Nephron (organoid): Measurements from ENCODE around the gene IFRD2.

Experiments
- H3K27ac Mint-ChIP-seq, 3 experiments: 2 replicates each; pipeline ENCODE4 v1.8.0; 2020; ENCODE audit warnings: mixed read lengths in 3 of 3, mild to moderate bottlenecking in 2 of 3, moderate library complexity in 1 of 3
- H3K27me3 Mint-ChIP-seq: 2 replicates; pipeline ENCODE4 v1.8.0; 2021; ENCODE audit warnings: low read depth, mild to moderate bottlenecking, moderate library complexity, mixed read lengths
- H3K36me3 Mint-ChIP-seq: 2 replicates; pipeline ENCODE4 v1.8.0; 2020; ENCODE audit warnings: low read depth, mixed read lengths
- H3K4me1 Mint-ChIP-seq: 2 replicates; pipeline ENCODE4 v1.8.0; 2020; ENCODE audit warnings: mixed read lengths
- H3K4me3 Mint-ChIP-seq, 3 experiments: 2 replicates each; pipeline ENCODE4 v1.8.0; 2020; ENCODE audit warnings: mild to moderate bottlenecking in 3 of 3, mixed read lengths in 3 of 3, moderate library complexity in 2 of 3
- H3K9me3 Mint-ChIP-seq: 2 replicates; pipeline ENCODE4 v1.8.0; 2020; ENCODE audit warnings: mixed read lengths
- TF ChIP-seq, protein P1 (sequence below), 3 experiments: fragments of 200-600 bp; sonication (generic); IDR thresholded peaks; one replicate each; pipeline ENCODE4 v1.5.0; 2021; ENCODE audit warnings: antibody characterized with exemption in 3 of 3; ENCODE audit not compliant: unreplicated experiment in 3 of 3

IFRD2 gene

DNA sequence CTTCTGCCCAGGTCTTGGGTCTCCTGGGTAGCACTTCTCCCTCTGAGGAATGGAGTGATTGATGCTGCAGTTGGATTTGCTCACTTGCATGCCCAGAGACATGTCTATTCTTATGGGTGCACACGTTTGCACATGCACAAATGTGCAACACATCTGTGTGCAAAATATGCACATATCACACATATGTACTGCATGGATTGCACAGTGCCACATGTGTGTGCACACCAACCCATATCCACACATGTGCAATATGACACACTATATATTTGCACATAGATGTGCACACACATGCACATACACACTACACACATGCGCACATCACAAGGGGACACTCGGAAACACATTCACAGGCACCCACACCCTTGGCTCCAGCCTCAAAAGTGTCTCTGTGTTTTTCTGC, 24.0 kb downstream of the IFRD2 start:
- Mint-ChIP-seq H3K27ac (peak overlapping the region; percentile 90 to 99 (median 97)), H3K4me1 (peaks cover 73% of the 10 kb centered on the region), H3K36me3 (peaks cover 4% of the 10 kb centered on the region), H3K27me3 (peaks cover 9% of the 10 kb centered on the region), H3K4me3 (peak overlapping the region; percentile 80 to 88 (median 84)), H3K9me3 (no peaks in the 10 kb centered on the region)
- TF ChIP-seq, protein P1, sequence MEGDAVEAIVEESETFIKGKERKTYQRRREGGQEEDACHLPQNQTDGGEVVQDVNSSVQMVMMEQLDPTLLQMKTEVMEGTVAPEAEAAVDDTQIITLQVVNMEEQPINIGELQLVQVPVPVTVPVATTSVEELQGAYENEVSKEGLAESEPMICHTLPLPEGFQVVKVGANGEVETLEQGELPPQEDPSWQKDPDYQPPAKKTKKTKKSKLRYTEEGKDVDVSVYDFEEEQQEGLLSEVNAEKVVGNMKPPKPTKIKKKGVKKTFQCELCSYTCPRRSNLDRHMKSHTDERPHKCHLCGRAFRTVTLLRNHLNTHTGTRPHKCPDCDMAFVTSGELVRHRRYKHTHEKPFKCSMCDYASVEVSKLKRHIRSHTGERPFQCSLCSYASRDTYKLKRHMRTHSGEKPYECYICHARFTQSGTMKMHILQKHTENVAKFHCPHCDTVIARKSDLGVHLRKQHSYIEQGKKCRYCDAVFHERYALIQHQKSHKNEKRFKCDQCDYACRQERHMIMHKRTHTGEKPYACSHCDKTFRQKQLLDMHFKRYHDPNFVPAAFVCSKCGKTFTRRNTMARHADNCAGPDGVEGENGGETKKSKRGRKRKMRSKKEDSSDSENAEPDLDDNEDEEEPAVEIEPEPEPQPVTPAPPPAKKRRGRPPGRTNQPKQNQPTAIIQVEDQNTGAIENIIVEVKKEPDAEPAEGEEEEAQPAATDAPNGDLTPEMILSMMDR (IDR thresholded peaks at IDR 0.05; ENCODE audit: unreplicated experiment in 3 of 3): no peak

DNA sequence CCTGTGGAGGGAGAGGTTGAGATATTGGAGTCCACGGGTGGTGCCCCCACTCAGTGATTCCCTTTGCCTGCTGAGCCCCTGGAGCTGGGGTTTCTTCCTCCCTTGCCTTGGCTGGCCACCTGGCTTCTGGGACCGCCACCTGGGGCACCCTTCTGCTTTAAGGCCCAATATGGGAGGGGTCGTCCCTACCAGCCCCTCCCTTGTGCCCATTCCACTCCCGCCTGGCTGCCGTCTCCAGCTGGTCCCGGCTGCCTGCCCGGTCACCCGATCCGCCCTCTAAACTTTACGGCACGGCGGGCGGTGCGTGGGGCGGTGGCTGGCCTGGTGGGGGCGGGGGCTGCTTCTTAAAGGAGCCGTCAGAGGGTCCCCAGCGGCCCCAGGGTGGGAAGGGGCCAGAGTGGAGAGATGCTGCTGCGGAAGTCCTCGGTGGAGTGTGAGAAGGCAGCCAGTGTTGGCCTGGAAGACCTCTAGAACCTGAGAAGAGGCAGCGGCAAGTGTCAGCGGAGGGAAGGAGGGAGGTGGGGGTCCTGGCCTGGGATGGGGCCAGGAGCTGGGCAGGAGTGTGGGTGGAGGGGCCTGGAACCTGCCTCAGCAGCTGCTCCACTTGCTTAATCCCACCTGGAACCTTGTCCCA, 24.8 kb downstream of the IFRD2 start:
- Mint-ChIP-seq H3K27ac (peak overlapping the region; percentile 90 to 99 (median 97)), H3K36me3 (no peaks in the 10 kb centered on the region), H3K4me1 (peaks cover 74% of the 10 kb centered on the region), H3K9me3 (no peaks in the 10 kb centered on the region), H3K27me3 (peaks cover 3% of the 10 kb centered on the region), H3K4me3 (peak overlapping the region; percentile 80 to 88 (median 84))
- TF ChIP-seq, protein P1 (IDR thresholded peaks at IDR 0.05; ENCODE audit: unreplicated experiment in 3 of 3): no peak

DNA sequence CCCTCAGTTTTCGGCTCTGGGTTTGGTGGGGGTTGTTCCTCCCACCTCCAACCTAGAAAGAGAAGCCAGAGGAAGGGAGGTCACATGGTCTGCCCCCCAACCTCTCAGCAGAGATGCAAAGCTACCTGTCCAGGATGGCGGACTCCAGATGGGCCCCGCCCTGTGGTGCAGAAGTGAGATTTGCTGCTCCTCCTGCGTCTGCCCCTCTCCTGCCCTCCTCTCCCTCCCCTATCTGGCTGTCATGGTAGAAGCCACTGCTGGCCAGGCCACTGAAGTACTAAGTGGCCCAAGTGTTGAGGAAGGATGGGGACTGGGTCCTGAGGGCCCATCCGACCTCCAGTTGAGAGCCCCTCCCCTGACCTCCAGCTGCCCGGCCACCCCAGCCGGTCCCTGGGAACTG, 25.4 kb downstream of the IFRD2 start:
- Mint-ChIP-seq H3K27me3 (peaks cover 3% of the 10 kb centered on the region), H3K9me3 (no peaks in the 10 kb centered on the region), H3K4me1 (peaks cover 74% of the 10 kb centered on the region), H3K36me3 (no peaks in the 10 kb centered on the region), H3K4me3 (peak overlapping the region; percentile 80 to 88 (median 84)), H3K27ac (peak overlapping the region; percentile 90 to 99 (median 97))
- TF ChIP-seq, protein P1 (IDR thresholded peaks at IDR 0.05; ENCODE audit: unreplicated experiment in 3 of 3): no peak

DNA sequence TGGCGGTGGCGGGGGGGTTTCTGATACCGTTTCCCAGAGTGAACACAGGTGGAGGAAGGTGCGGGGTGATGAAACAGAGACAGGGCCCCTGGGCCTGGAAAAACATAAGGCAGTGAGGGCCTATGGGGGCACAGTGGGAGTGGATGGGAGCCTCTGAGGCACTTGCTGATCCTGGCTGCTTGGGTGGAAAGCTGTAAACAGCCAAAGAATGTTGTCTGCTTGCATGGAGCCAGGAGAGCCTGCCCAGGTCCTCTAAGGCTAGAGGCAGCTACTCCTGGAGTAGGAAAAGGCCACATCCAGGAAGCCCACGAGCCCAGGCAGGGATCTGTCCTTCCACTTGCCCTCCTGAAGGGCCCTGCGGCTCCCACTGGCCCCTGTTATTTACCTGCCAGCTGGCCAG, 26.2 kb downstream of the IFRD2 start:
- Mint-ChIP-seq H3K36me3 (no peaks in the 10 kb centered on the region), H3K9me3 (no peaks in the 10 kb centered on the region), H3K27ac (peak overlapping the region; percentile 90 to 99 (median 97)), H3K4me3 (peak overlapping the region; percentile 55 to 80 (median 76)), H3K27me3 (no peaks in the 10 kb centered on the region), H3K4me1 (peaks cover 71% of the 10 kb centered on the region)
- TF ChIP-seq, protein P1 (IDR thresholded peaks at IDR 0.05; ENCODE audit: unreplicated experiment in 3 of 3): no peak

DNA sequence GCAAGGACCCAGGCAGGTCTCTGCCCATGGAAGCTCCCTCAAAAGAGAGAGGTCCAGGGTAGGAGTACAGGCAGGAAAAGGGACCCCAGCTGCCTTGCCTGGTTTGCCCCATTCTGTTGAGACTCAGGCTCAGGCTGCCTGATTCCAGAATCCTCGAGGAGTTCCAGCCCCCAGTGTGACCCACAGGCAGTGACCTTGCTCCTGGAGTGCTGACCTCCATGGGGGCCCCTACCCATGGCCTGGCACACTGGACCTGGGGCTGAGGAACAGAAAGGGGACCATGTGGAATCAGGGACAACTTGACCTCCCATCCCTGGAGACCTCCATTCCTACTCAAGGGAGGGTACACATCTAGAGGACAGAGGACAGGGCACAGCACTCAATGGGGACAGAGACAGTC, 26.7 kb downstream of the IFRD2 start:
- no peaks in the 10 kb centered on the region for H3K36me3 Mint-ChIP-seq
- no peaks in the 10 kb centered on the region for H3K9me3 Mint-ChIP-seq
- no peaks in the 10 kb centered on the region for H3K27me3 Mint-ChIP-seq
- H3K4me3 Mint-ChIP-seq: peak overlapping the region; percentile 55 to 80 (median 76)
- H3K27ac Mint-ChIP-seq: peak overlapping the region; percentile 90 to 99 (median 97)
- H3K4me1 Mint-ChIP-seq: peaks cover 72% of the 10 kb centered on the region
- TF ChIP-seq, protein P1 (IDR thresholded peaks at IDR 0.05; ENCODE audit: unreplicated experiment in 3 of 3): no peak

DNA sequence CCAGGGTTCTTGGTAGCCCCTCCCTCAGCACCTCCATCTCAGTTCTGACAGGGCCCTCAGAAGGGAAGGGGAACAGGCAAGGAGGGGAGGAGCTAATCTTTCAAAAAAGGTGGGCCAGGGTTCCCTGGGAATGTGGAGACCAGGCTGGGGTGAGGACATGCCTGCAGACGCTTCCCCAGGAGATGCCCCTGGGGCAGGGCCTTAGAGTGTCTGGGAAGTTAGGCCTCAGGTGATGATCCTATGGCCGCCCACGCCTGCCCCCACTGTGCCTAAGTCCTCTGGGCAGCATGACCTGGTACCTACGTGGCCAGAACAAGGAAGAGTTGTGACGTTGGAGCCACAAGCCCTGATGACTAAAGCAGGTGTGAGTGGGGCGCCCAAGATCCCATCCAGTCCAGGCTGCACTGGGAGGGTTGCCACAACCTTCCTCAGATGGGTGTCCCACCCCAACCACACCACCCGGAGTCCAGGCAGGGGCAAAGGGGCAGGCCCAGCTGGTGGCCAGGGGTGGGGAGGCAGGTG, 27.2 kb downstream of the IFRD2 start:
- Mint-ChIP-seq H3K27ac (peak overlapping the region; percentile 97 to 99 (median 99)), H3K4me1 (peaks cover 70% of the 10 kb centered on the region), H3K27me3 (no peaks in the 10 kb centered on the region), H3K36me3 (no peaks in the 10 kb centered on the region), H3K4me3 (peak overlapping the region; percentile 61 to 74 (median 74)), H3K9me3 (no peaks in the 10 kb centered on the region)
- TF ChIP-seq, protein P1 (IDR thresholded peaks at IDR 0.05; ENCODE audit: unreplicated experiment in 3 of 3): no peak
